Liver (tissue), 9 donors: ENCODE data around the gene USP44. TPM values are rescaled to one million over a fixed set of nuclear protein-coding genes. Genes with fewer than 3 reads are reported as not detected.

Source experiments
- DNase-seq: peaks from one replicate; pipeline ENCODE4 v3.0.0-alpha.2; 2017; ENCODE audit warnings: low spot score
- H3K27ac ChIP-seq, 2 donors: one replicate each; pipeline ENCODE4 v1.7.0; 2013; ENCODE audit warnings: inconsistent platforms in 2 of 2, low read length in 2 of 2, control low read depth in 1 of 2, low read depth in 1 of 2, mild to moderate bottlenecking in 1 of 2
- H3K27me3 ChIP-seq, 4 donors: one replicate each; pipeline versions ENCODE4 v1.6.1 to v1.7.0; 2013; ENCODE audit warnings: low read length in 3 of 4, inconsistent platforms in 1 of 4, mild to moderate bottlenecking in 1 of 4, moderate library complexity in 1 of 4; ENCODE audit not compliant: control insufficient read depth in 4 of 4, insufficient read depth in 4 of 4
- H3K36me3 ChIP-seq, 4 donors: one replicate each; pipeline versions ENCODE4 v1.6.1 to v1.7.0; 2013; ENCODE audit warnings: low read length in 3 of 4, mild to moderate bottlenecking in 3 of 4, low read depth in 1 of 4, moderate library complexity in 1 of 4; ENCODE audit not compliant: control insufficient read depth in 4 of 4, insufficient read depth in 3 of 4
- H3K4me1 ChIP-seq, 4 donors: one replicate each; pipeline versions ENCODE4 v1.6.1 to v1.7.0; 2013; ENCODE audit warnings: low read length in 3 of 4, mild to moderate bottlenecking in 3 of 4, moderate library complexity in 1 of 4; ENCODE audit not compliant: control insufficient read depth in 4 of 4, insufficient read depth in 4 of 4
- H3K4me3 ChIP-seq, 3 donors: one replicate each; pipeline versions ENCODE4 v1.6.1 to v1.7.0; 2013; ENCODE audit warnings: low read length in 3 of 3, control low read depth in 1 of 3, low read depth in 1 of 3, mild to moderate bottlenecking in 1 of 3
- H3K9ac ChIP-seq, 2 donors: one replicate each; pipeline ENCODE4 v1.7.0; 2013; ENCODE audit warnings: low read length in 2 of 2, mild to moderate bottlenecking in 2 of 2, moderate library complexity in 2 of 2, control low read depth in 1 of 2, low read depth in 1 of 2
- H3K9me3 ChIP-seq, 4 donors: one replicate each; pipeline versions ENCODE4 v1.6.1 to v1.7.0; 2013; ENCODE audit warnings: low read length in 3 of 4; ENCODE audit not compliant: control insufficient read depth in 4 of 4
- EGR1 ChIP-seq, 2 donors: IDR thresholded peaks; 2 replicates each; pipeline ENCODE4 v1.6.1; 2016 to 2018; ENCODE audit warnings: antibody characterized with exemption in 2 of 2, low read depth in 2 of 2
- FOXA1 ChIP-seq: IDR thresholded peaks from 2 replicates; pipeline ENCODE4 v1.6.1; 2016; ENCODE audit warnings: antibody characterized with exemption
- FOXA2 ChIP-seq: IDR thresholded peaks from 2 replicates; pipeline ENCODE4 v1.6.1; 2016; ENCODE audit warnings: antibody characterized with exemption
- GABPA ChIP-seq, 2 donors: IDR thresholded peaks in 1 of 2; conservative IDR thresholded peaks in 1 of 2; 2 replicates each; pipeline ENCODE4 v1.6.1; 2016; ENCODE audit warnings: antibody characterized with exemption in 2 of 2, mild to moderate bottlenecking in 1 of 2, moderate library complexity in 1 of 2
- HNF4A ChIP-seq, 2 donors: conservative IDR thresholded peaks; 2 replicates each; pipeline ENCODE4 v1.6.1; 2016; ENCODE audit warnings: antibody characterized with exemption in 2 of 2, mild to moderate bottlenecking in 2 of 2
- JUND ChIP-seq, 2 donors: IDR thresholded peaks; 2 replicates each; pipeline ENCODE4 v1.6.1; 2016; ENCODE audit warnings: antibody characterized with exemption in 2 of 2
- MAX ChIP-seq: IDR thresholded peaks from 2 replicates; pipeline ENCODE4 v1.6.1; 2016; ENCODE audit warnings: antibody characterized with exemption
- RAD21 ChIP-seq, 2 donors: IDR thresholded peaks; 2 replicates each; pipeline ENCODE4 v1.6.1; 2016; ENCODE audit warnings: antibody characterized with exemption in 2 of 2, mild to moderate bottlenecking in 2 of 2
- REST ChIP-seq: IDR thresholded peaks from 2 replicates; pipeline ENCODE4 v1.6.1; 2016; ENCODE audit warnings: antibody characterized with exemption, mild to moderate bottlenecking
- RXRA ChIP-seq, 2 donors: IDR thresholded peaks; 2 replicates each; pipeline ENCODE4 v1.6.1; 2017 to 2018; ENCODE audit warnings: antibody characterized with exemption in 2 of 2, mild to moderate bottlenecking in 1 of 2
- SP1 ChIP-seq: IDR thresholded peaks from 2 replicates; pipeline ENCODE4 v1.6.1; 2018; ENCODE audit warnings: antibody characterized with exemption, mild to moderate bottlenecking
- YY1 ChIP-seq: IDR thresholded peaks from 2 replicates; pipeline ENCODE4 v1.6.1; 2016; ENCODE audit warnings: antibody characterized with exemption, mild to moderate bottlenecking
- WGBS: extraction: QIAGEN DNeasy Blood & Tissue Kit; methylation state at CpG from one replicate; pipeline ENCODE4 v1.1.7; 2013; 5-methylcytosine and 5-hydroxymethylcytosine counted together
- polyA plus RNA-seq, 2 donors: library from polyadenylated mRNA; stranded (reverse) in 1 of 2; unstranded in 1 of 2; fragments of 200-250 nt in 1 of 2; fragments of >200 nt in 1 of 2; fragmentation: Nextera tagmentation in 1 of 2; extraction: Ambion mirVana in 1 of 2; gene quantifications; one replicate each; pipeline versions ENCODE4 v1.2.1 to v1.2.3, GENCODE V29; 2013 to 2015
- total RNA-seq, 2 donors: library from RNA; depleted of rRNA; stranded (reverse); fragments of >200 nt; gene quantifications; one replicate each; pipeline ENCODE4 v1.2.3, GENCODE V29; 2014
- TF ChIP-seq, protein P1 (sequence below): IDR thresholded peaks from 2 replicates; pipeline ENCODE4 v1.6.1; 2016; ENCODE audit warnings: antibody characterized with exemption
- donor health status: healthy.
- donor health status: healthy.
- donor health status: healthy.
- donor health status: healthy.
- donor health status: healthy.

USP44 gene
- total and polyA plus RNA-seq, 4 donors: 0.03 to 0.33 (median 0.14) TPM; not detected in 1

DNA sequence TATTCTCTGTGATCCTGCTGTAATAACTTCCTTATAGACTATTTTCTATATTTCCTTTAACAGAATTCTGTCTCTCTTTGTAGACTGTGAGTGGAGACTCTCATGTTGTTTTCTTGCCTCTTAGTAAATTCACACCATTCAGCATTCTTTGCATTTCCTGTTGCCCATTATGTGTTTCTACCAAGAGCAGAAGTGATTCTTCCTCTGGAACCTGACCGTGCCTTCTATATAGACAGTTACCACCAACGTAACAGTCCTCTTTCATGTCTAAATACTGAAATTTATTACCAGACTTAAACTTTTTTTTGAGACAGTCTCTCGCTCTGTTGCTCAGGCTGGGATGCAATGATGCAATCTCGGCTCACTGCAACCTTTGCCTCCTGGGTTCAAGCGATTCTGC, 46.2 kb downstream of the USP44 start:
- H3K27me3 ChIP-seq: no peaks in the 10 kb centered on the region
- no peaks in the 10 kb centered on the region for H3K9me3 ChIP-seq
- TF ChIP-seq YY1: no peak
- TF ChIP-seq HNF4A (conservative IDR thresholded peaks at IDR 0.05): peak in 1 of 2 donors; percentile 10
- TF ChIP-seq GABPA (IDR thresholded peaks at IDR 0.05 in 1 of 2, conservative IDR thresholded peaks at IDR 0.05 in 1 of 2): no peak
- no peak overlapping the region for H3K9ac ChIP-seq
- WGBS: 90% methylated on average over 5 of the region's 5 CpGs
- no peak overlapping the region for H3K27ac ChIP-seq
- H3K4me3 ChIP-seq: no peak overlapping the region
- no peak for DNase-seq
- peaks cover 7 to 21% (median 12%) of the 10 kb centered on the region in 4 donors for H3K4me1 ChIP-seq
- peaks cover 13 to 36% (median 19%) of the 10 kb centered on the region in 4 donors for H3K36me3 ChIP-seq

GRCh38 chr12:95504140-95504539, 47.1 kb downstream of the USP44 start:
- no peak for TF ChIP-seq REST
- TF ChIP-seq YY1: peak; percentile 62
- TF ChIP-seq RXRA (IDR thresholded peaks at IDR 0.05): peak in 1 of 2 donors; percentile 67
- no peak for TF ChIP-seq SP1
- TF ChIP-seq, protein P1, sequence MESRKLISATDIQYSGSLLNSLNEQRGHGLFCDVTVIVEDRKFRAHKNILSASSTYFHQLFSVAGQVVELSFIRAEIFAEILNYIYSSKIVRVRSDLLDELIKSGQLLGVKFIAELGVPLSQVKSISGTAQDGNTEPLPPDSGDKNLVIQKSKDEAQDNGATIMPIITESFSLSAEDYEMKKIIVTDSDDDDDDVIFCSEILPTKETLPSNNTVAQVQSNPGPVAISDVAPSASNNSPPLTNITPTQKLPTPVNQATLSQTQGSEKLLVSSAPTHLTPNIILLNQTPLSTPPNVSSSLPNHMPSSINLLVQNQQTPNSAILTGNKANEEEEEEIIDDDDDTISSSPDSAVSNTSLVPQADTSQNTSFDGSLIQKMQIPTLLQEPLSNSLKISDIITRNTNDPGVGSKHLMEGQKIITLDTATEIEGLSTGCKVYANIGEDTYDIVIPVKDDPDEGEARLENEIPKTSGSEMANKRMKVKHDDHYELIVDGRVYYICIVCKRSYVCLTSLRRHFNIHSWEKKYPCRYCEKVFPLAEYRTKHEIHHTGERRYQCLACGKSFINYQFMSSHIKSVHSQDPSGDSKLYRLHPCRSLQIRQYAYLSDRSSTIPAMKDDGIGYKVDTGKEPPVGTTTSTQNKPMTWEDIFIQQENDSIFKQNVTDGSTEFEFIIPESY: peak; percentile 38
- peak in 1 of 2 donors; percentile 11 for TF ChIP-seq RAD21 (IDR thresholded peaks at IDR 0.05)
- TF ChIP-seq MAX: peak; percentile 56
- TF ChIP-seq GABPA (IDR thresholded peaks at IDR 0.05 in 1 of 2, conservative IDR thresholded peaks at IDR 0.05 in 1 of 2): no peak
- TF ChIP-seq JUND (IDR thresholded peaks at IDR 0.05): peak in 1 of 2 donors; percentile 61
- TF ChIP-seq HNF4A (conservative IDR thresholded peaks at IDR 0.05): peak; percentile 24 to 52
- peak in 1 of 2 donors; percentile 43 for TF ChIP-seq EGR1 (IDR thresholded peaks at IDR 0.05; ENCODE audit: low read depth in 2 of 2)
- no peak for TF ChIP-seq FOXA1
- no peak for TF ChIP-seq FOXA2
- Histone ChIP-seq H3K9ac (no peak overlapping the region), H3K4me1 (peaks cover 7 to 21% (median 12%) of the 10 kb centered on the region in 4 donors), H3K4me3 (no peak overlapping the region), H3K27ac (peak overlapping the region in 1 of 2 donors; percentile 35), H3K9me3 (no peaks in the 10 kb centered on the region), H3K36me3 (peaks cover 12 to 38% (median 24%) of the 10 kb centered on the region in 4 donors), H3K27me3 (no peaks in the 10 kb centered on the region)
- WGBS: 65% methylated on average over 4 of the region's 4 CpGs
- DNase-seq: no peak
